ENCODE data around the gene CDH15. TPM values are rescaled to one million over a fixed set of nuclear protein-coding genes. Genes with fewer than 3 reads are reported as not detected.

Gene CDH15
- total RNA-seq, 1 donor from 2014 or later: not detected

DNA sequence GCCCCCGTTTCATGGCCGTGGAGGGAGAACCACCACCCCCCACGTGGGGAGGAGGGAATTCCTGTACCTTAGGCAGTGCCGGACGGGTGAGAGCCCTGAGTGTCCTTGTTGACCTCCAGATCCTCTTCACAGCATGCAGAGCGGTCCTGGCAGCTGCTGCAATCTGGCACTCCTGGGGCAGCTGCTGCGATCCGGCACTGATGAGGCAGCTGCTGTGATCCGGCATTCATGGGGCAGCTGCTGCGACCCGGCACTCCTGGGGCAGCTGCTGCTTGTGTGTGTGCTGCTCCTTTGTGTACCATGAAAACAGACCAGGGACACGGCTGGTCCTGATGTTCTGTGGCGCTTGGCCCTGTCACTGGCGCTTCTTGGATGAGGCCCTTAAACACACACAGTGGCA lies 58.7 kb downstream of the CDH15 start:
- Mint-ChIP-seq H3K9me3 (peaks cover 4% of the 10 kb centered on the region), H3K27me3 (ENCODE audit: low read depth) (no peaks in the 10 kb centered on the region), H3K4me3 (no peak overlapping the region), H3K4me1 (no peaks in the 10 kb centered on the region), H3K36me3 (ENCODE audit: low read depth) (peaks cover 61% of the 10 kb centered on the region), H3K27ac (ENCODE audit: unreplicated experiment) (no peak overlapping the region)
- TF ChIP-seq, protein P1, sequence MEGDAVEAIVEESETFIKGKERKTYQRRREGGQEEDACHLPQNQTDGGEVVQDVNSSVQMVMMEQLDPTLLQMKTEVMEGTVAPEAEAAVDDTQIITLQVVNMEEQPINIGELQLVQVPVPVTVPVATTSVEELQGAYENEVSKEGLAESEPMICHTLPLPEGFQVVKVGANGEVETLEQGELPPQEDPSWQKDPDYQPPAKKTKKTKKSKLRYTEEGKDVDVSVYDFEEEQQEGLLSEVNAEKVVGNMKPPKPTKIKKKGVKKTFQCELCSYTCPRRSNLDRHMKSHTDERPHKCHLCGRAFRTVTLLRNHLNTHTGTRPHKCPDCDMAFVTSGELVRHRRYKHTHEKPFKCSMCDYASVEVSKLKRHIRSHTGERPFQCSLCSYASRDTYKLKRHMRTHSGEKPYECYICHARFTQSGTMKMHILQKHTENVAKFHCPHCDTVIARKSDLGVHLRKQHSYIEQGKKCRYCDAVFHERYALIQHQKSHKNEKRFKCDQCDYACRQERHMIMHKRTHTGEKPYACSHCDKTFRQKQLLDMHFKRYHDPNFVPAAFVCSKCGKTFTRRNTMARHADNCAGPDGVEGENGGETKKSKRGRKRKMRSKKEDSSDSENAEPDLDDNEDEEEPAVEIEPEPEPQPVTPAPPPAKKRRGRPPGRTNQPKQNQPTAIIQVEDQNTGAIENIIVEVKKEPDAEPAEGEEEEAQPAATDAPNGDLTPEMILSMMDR (conservative IDR thresholded peaks at IDR 0.05): no peak
- DNase-seq (ENCODE audit: low read depth, low spot score): no peak

- TF ChIP-seq, protein P1 (conservative IDR thresholded peaks at IDR 0.05): no peak
- Mint-ChIP-seq H3K36me3 (ENCODE audit: low read depth) (peaks cover 49% of the 10 kb centered on the region), H3K9me3 (peaks cover 4% of the 10 kb centered on the region), H3K4me3 (no peak overlapping the region), H3K27ac (ENCODE audit: unreplicated experiment) (no peak overlapping the region), H3K4me1 (no peaks in the 10 kb centered on the region), H3K27me3 (ENCODE audit: low read depth) (no peaks in the 10 kb centered on the region)
- DNase-seq (ENCODE audit: low read depth, low spot score): no peak
Measured at GRCh38 chr16:89232107-89232506, 60.6 kb downstream of the CDH15 start.

- Mint-ChIP-seq H3K4me3 (no peak overlapping the region), H3K9me3 (peaks cover under 1% of the 10 kb centered on the region), H3K4me1 (no peaks in the 10 kb centered on the region), H3K27ac (ENCODE audit: unreplicated experiment) (no peak overlapping the region), H3K36me3 (ENCODE audit: low read depth) (peaks cover 32% of the 10 kb centered on the region), H3K27me3 (ENCODE audit: low read depth) (no peaks in the 10 kb centered on the region)
- DNase-seq (ENCODE audit: low read depth, low spot score): no peak
- TF ChIP-seq, protein P1 (conservative IDR thresholded peaks at IDR 0.05): no peak
Measured at GRCh38 chr16:89233678-89234490, 62.3 kb downstream of the CDH15 start.

DNA sequence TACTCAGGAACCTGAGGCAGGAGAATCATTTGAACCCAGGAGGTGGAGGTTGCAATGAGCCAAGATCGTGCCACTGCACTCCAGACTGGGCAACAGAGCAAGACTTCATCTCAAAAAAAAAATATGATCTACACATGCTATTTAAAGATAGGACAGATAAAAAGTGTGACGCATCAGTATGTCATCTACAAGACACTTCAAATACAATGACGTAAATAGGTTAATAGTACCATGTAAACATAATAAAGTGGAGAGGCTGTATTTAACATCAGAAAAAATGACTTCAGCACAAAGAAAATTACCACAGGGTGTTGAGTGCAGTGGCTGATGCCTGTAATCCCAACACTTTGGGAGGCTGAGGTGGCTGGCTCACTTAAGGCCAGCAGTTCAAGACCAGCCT lies 66.2 kb downstream of the CDH15 start:
- Mint-ChIP-seq H3K9me3 (no peaks in the 10 kb centered on the region), H3K27ac (ENCODE audit: unreplicated experiment) (no peak overlapping the region), H3K36me3 (ENCODE audit: low read depth) (peaks cover 17% of the 10 kb centered on the region), H3K27me3 (ENCODE audit: low read depth) (no peaks in the 10 kb centered on the region), H3K4me1 (peaks cover 12% of the 10 kb centered on the region), H3K4me3 (peak overlapping the region; percentile 29)
- TF ChIP-seq, protein P1 (conservative IDR thresholded peaks at IDR 0.05): no peak
- DNase-seq (ENCODE audit: low read depth, low spot score): no peak

DNA sequence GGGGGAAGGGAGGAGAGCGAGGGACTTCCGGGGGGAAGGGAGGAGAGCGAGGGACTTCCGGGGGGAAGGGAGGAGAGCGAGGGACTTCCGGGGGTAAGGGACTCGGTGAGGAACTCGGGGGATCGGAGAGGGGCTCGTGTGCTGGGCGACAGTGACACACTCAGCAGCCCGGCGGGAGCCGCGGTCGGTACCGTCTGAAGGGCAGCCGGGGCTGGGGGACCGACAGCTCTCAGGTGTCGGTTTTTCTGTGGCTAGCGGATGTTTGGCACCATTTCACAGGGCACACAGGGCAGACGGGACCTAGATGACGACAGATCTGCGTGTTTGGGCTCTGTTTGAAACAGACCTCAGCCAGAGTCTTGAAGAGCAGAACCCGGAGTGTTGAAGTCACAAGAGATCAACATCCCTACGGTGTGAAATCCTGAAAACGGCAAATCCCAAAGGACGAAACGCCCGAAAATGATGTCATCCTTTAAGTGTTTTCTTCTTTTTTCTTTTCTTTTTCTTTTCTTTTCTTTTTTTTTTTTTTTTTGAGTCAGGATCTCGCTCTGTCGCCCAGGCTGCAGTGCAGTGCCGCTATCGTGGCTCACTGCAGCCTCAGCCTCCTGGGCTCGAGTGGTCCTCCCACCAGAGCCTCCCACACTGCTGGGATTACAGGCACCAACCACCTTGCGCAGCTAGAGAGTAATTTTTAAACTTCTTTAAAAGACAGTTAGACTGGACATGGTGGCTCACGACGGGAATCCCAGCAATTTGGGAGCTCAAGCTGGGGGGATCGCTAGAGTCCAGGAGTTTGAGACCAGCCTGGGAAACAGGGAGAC lies 69.8 kb downstream of the CDH15 start:
- no peaks in the 10 kb centered on the region for H3K9me3 Mint-ChIP-seq
- peaks cover 15% of the 10 kb centered on the region for H3K4me1 Mint-ChIP-seq
- DNase-seq (ENCODE audit: low read depth, low spot score): peak; percentile 57
- peak overlapping the region; percentile 98 for H3K4me3 Mint-ChIP-seq
- peak overlapping the region; percentile 100 for H3K27ac Mint-ChIP-seq (ENCODE audit: unreplicated experiment)
- no peaks in the 10 kb centered on the region for H3K27me3 Mint-ChIP-seq (ENCODE audit: low read depth)
- peaks cover 3% of the 10 kb centered on the region for H3K36me3 Mint-ChIP-seq (ENCODE audit: low read depth)
- TF ChIP-seq, protein P1 (conservative IDR thresholded peaks at IDR 0.05): no peak
